ENCODE measurements around the gene EYA2. TPM values are rescaled to one million over a fixed set of nuclear protein-coding genes. Genes with fewer than 3 reads are reported as not detected.

Gene EYA2
- total and polyA plus RNA-seq, 12 donors = 0.54 to 2.2 (median 1.4) TPM

GRCh38 chr20:46895906-46896242, 1.2 kb downstream of the EYA2 start:
- H3K36me3 ChIP-seq (replicated peaks in 1 of 2) = no peaks in the 10 kb centered on the region
- TF ChIP-seq, protein P1, sequence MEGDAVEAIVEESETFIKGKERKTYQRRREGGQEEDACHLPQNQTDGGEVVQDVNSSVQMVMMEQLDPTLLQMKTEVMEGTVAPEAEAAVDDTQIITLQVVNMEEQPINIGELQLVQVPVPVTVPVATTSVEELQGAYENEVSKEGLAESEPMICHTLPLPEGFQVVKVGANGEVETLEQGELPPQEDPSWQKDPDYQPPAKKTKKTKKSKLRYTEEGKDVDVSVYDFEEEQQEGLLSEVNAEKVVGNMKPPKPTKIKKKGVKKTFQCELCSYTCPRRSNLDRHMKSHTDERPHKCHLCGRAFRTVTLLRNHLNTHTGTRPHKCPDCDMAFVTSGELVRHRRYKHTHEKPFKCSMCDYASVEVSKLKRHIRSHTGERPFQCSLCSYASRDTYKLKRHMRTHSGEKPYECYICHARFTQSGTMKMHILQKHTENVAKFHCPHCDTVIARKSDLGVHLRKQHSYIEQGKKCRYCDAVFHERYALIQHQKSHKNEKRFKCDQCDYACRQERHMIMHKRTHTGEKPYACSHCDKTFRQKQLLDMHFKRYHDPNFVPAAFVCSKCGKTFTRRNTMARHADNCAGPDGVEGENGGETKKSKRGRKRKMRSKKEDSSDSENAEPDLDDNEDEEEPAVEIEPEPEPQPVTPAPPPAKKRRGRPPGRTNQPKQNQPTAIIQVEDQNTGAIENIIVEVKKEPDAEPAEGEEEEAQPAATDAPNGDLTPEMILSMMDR (IDR thresholded peaks at IDR 0.05) = no peak
- no peak for TF ChIP-seq POLR2A (IDR thresholded peaks at IDR 0.05)
- H3K27me3 ChIP-seq = peaks cover 17% of the 10 kb centered on the region
- no peak for DNase-seq
- no peak overlapping the region for H3K27ac ChIP-seq
- no peaks in the 10 kb centered on the region for H3K9me3 ChIP-seq (replicated peaks in 1 of 3)
- WGBS, 4 donors = 12 to 15% (median 13%) methylated on average over 12 of the region's 12 CpGs
- peak overlapping the region in 1 of 4 donors; percentile 57 for H3K4me3 ChIP-seq
- peaks cover 0 to 9% of the 10 kb centered on the region in 2 donors for H3K4me1 ChIP-seq (replicated peaks in 1 of 2)
- intact Hi-C loops (cut with DNase I) = no loop called here

- TF ChIP-seq POLR2A (IDR thresholded peaks at IDR 0.05) = no peak
- TF ChIP-seq, protein P1 (IDR thresholded peaks at IDR 0.05) = no peak
- no peak overlapping the region for H3K4me3 ChIP-seq
Measured at GRCh38 chr20:46897328-46897880, 2.8 kb downstream of the EYA2 start.

GRCh38 chr20:46898423-46898822, 3.8 kb downstream of the EYA2 start:
- H3K4me1 ChIP-seq (replicated peaks in 1 of 2) = peaks cover 0 to 9% of the 10 kb centered on the region in 2 donors

More at GRCh38 chr20:46897328-46897880, 2.8 kb downstream of the EYA2 start:
- intact Hi-C loops (cut with DNase I) = no loop called here
- H3K9me3 ChIP-seq (replicated peaks in 1 of 3) = no peaks in the 10 kb centered on the region
- H3K4me1 ChIP-seq (replicated peaks in 1 of 2) = peaks cover 0 to 9% of the 10 kb centered on the region in 2 donors
- peaks cover 17% of the 10 kb centered on the region for H3K27me3 ChIP-seq
- no peak for DNase-seq
- WGBS, 4 donors = 70 to 83% (median 76%) methylated on average over 16 of the region's 16 CpGs
- H3K27ac ChIP-seq = no peak overlapping the region
- H3K36me3 ChIP-seq (replicated peaks in 1 of 2) = no peaks in the 10 kb centered on the region

GRCh38 chr20:46899621-46900020, 5.0 kb downstream of the EYA2 start:
- H3K9me3 ChIP-seq (replicated peaks in 1 of 3) = no peaks in the 10 kb centered on the region
- peak in 2 of 7 donors; percentile 27 to 52 for DNase-seq
- 72 to 74% (median 73%) methylated on average over 11 of the region's 11 CpGs for WGBS, 4 donors
- peaks cover 0 to 9% of the 10 kb centered on the region in 2 donors for H3K4me1 ChIP-seq (replicated peaks in 1 of 2)
- peaks cover 11% of the 10 kb centered on the region for H3K27me3 ChIP-seq
- no peak for TF ChIP-seq POLR2A (IDR thresholded peaks at IDR 0.05)
- TF ChIP-seq, protein P1 (IDR thresholded peaks at IDR 0.05) = no peak
- peak overlapping the region in 2 of 5 donors; percentile 38 to 66 for H3K27ac ChIP-seq
- peak overlapping the region in 1 of 4 donors; percentile 15 for H3K4me3 ChIP-seq
- H3K36me3 ChIP-seq (replicated peaks in 1 of 2) = no peaks in the 10 kb centered on the region
- intact Hi-C loops (cut with DNase I) = no loop called here

More at GRCh38 chr20:46898423-46898822, 3.8 kb downstream of the EYA2 start:
- Histone ChIP-seq H3K36me3 (replicated peaks in 1 of 2) (no peaks in the 10 kb centered on the region), H3K27me3 (peaks cover 17% of the 10 kb centered on the region), H3K9me3 (replicated peaks in 1 of 3) (no peaks in the 10 kb centered on the region), H3K27ac (no peak overlapping the region), H3K4me3 (no peak overlapping the region)
- intact Hi-C loops (cut with DNase I) = no loop called here
- TF ChIP-seq, protein P1 (IDR thresholded peaks at IDR 0.05) = no peak
- TF ChIP-seq POLR2A (IDR thresholded peaks at IDR 0.05) = no peak
- 58 to 79% (median 69%) methylated on average over 7 of the region's 7 CpGs for WGBS, 4 donors
- DNase-seq = no peak

Data from adrenal gland (tissue), 12 donors.